WTC11 (cell line): Measurements from ENCODE around the gene COMMD9. TPM values are rescaled to one million over a fixed set of nuclear protein-coding genes. Genes with fewer than 3 reads are reported as not detected.

Experiments
- ATAC-seq: fragments of 200-7000 bp; cut with Tn5 transposase; 2 replicates; pipeline ENCODE4 v1.10.0; 2021; ENCODE audit warnings: mild to moderate bottlenecking, moderate library complexity
- CTCF ChIA-PET: fragments of 300-600 bp; sonication (Branson Sonifier 250); formaldehyde crosslinking; loops from one replicate; lab custom pipeline; 2021; ENCODE audit warnings: antibody characterized with exemption; lab: Charles Lee
- POLR2A ChIA-PET: fragments of 350-600 bp; sonication (Branson Sonifier 250); formaldehyde crosslinking; loops from one replicate; lab custom pipeline; 2021; ENCODE audit warnings: antibody characterized with exemption; lab: Charles Lee
- DNase-seq: peaks from one replicate; pipeline ENCODE4 v3.0.0; 2021; ENCODE audit warnings: low spot score
- H3K27ac Mint-ChIP-seq: 2 replicates; pipeline ENCODE4 v1.8.0; 2021; ENCODE audit warnings: mixed read lengths
- H3K27me3 Mint-ChIP-seq: 2 replicates; pipeline ENCODE4 v1.8.0; 2021; ENCODE audit warnings: low read depth, mild to moderate bottlenecking, moderate library complexity, mixed read lengths
- H3K36me3 Mint-ChIP-seq: 2 replicates; pipeline ENCODE4 v1.8.0; 2021; ENCODE audit warnings: mixed read lengths
- H3K4me1 Mint-ChIP-seq: 2 replicates; pipeline ENCODE4 v1.8.0; 2022; ENCODE audit warnings: mixed read lengths
- H3K4me3 Mint-ChIP-seq: 2 replicates; pipeline ENCODE4 v1.8.0; 2021; ENCODE audit warnings: mild to moderate bottlenecking, moderate library complexity, mixed read lengths
- H3K9me3 Mint-ChIP-seq: 2 replicates; pipeline ENCODE4 v1.8.0; 2021; ENCODE audit warnings: mixed read lengths
- ATF3 ChIP-seq: sonication (generic); formaldehyde crosslinking; conservative IDR thresholded peaks from 2 replicates; pipeline ENCODE4 v1.8.1; 2022; ENCODE audit warnings: mild to moderate bottlenecking, missing genetic modification reagents
- CREB1 ChIP-seq: sonication (generic); formaldehyde crosslinking; IDR thresholded peaks from 2 replicates; pipeline ENCODE4 v1.8.0; 2023; ENCODE audit warnings: mild to moderate bottlenecking, missing genetic modification reagents
- E2F4 ChIP-seq: sonication (generic); formaldehyde crosslinking; IDR thresholded peaks from 2 replicates; pipeline ENCODE4 v1.8.1; 2022; ENCODE audit warnings: low read depth, mild to moderate bottlenecking, moderate library complexity, missing genetic modification reagents, borderline replicate concordance
- ETV6 ChIP-seq: sonication (generic); formaldehyde crosslinking; IDR thresholded peaks from 2 replicates; pipeline ENCODE4 v1.8.1; 2022; ENCODE audit warnings: mild to moderate bottlenecking, missing genetic modification reagents
- FOXJ3 ChIP-seq: sonication (generic); formaldehyde crosslinking; IDR thresholded peaks from 2 replicates; pipeline ENCODE4 v1.9.0; 2021; ENCODE audit warnings: missing genetic modification reagents, mild to moderate bottlenecking, borderline replicate concordance
- JAZF1 ChIP-seq: fragments of 250-450 bp; sonication (Bioruptor Pico); IDR thresholded peaks from 2 replicates; pipeline ENCODE4 v1.9.0; 2021; ENCODE audit warnings: moderate library complexity, mild to moderate bottlenecking, inconsistent platforms
- JUN ChIP-seq: sonication (generic); formaldehyde crosslinking; IDR thresholded peaks from 2 replicates; pipeline ENCODE4 v1.8.0; 2023; ENCODE audit warnings: mild to moderate bottlenecking, missing genetic modification reagents
- NFYB ChIP-seq: sonication (generic); formaldehyde crosslinking; conservative IDR thresholded peaks from 2 replicates; pipeline ENCODE4 v1.8.0; 2022; ENCODE audit warnings: low read depth, missing genetic modification reagents
- NR1H2 ChIP-seq: sonication (generic); formaldehyde crosslinking; IDR thresholded peaks from 2 replicates; pipeline ENCODE4 v1.9.0; 2021; ENCODE audit warnings: mild to moderate bottlenecking, moderate library complexity, missing genetic modification reagents
- OVOL2 ChIP-seq: fragments of 250-450 bp; sonication (Bioruptor Pico); IDR thresholded peaks from 2 replicates; pipeline ENCODE4 v1.9.0; 2021; ENCODE audit warnings: mild to moderate bottlenecking, borderline replicate concordance
- TCF7 ChIP-seq: sonication (generic); formaldehyde crosslinking; IDR thresholded peaks from 2 replicates; pipeline ENCODE4 v1.8.0; 2022; ENCODE audit warnings: mild to moderate bottlenecking, low read depth, missing genetic modification reagents, moderate library complexity
- USF1 ChIP-seq: sonication (generic); formaldehyde crosslinking; IDR thresholded peaks from 2 replicates; pipeline ENCODE4 v1.8.0; 2022; ENCODE audit warnings: mild to moderate bottlenecking, missing genetic modification reagents
- ZNF219 ChIP-seq: sonication (generic); formaldehyde crosslinking; IDR thresholded peaks from 2 replicates; pipeline ENCODE4 v1.8.0; 2023; ENCODE audit warnings: missing genetic modification reagents, mild to moderate bottlenecking, borderline replicate concordance
- ZNF416 ChIP-seq: fragments of 250-450 bp; sonication (Bioruptor Pico); IDR thresholded peaks from 2 replicates; pipeline ENCODE4 v1.9.0; 2021; ENCODE audit warnings: mild to moderate bottlenecking, inconsistent platforms
- ZNF425 ChIP-seq: fragments of 250-450 bp; sonication (Bioruptor Pico); conservative IDR thresholded peaks from 2 replicates; pipeline ENCODE4 v1.9.0; 2021; ENCODE audit warnings: mild to moderate bottlenecking
- ZNF512 ChIP-seq: sonication (generic); formaldehyde crosslinking; IDR thresholded peaks from 2 replicates; pipeline ENCODE4 v1.8.1; 2022; ENCODE audit warnings: missing genetic modification reagents, borderline replicate concordance
- total RNA-seq: library from RNA; stranded (reverse); gene quantifications from 3 replicates; pipeline ENCODE4 v1.2.3, GENCODE V29; 2021

The COMMD9 gene
- total RNA-seq, 1 experiment from 2014 or later = 33.3 TPM

- ATAC-seq (no peak), DNase-seq (no peak)
- Mint-ChIP-seq H3K9me3 (peaks cover 10% of the 10 kb centered on the region; the same call in 1 of the 2 replicates), H3K4me3 (no peak overlapping the region), H3K36me3 (no peaks in the 10 kb centered on the region), H3K4me1 (peaks cover 28% of the 10 kb centered on the region), H3K27ac (no peak overlapping the region), H3K27me3 (peaks cover 8% of the 10 kb centered on the region)
- TF ChIP-seq CREB1 (CRISPR knock-in tag) = no peak
- POLR2A ChIA-PET = no interaction called here
- CTCF ChIA-PET = interaction anchor here (1.6 kb wide), 1 partner anchor 165 kb away, joined by 3 read pairs; no protein-coding TSS in a partner anchor
Observed at GRCh38 chr11:36313750-36314433, 24.7 kb upstream of the COMMD9 start.

GRCh38 chr11:36312611-36313472 is 23.6 kb upstream of the COMMD9 start:
- no peaks in the 10 kb centered on the region for H3K36me3 Mint-ChIP-seq
- peaks cover 15% of the 10 kb centered on the region for H3K27me3 Mint-ChIP-seq

More at GRCh38 chr11:36312611-36313472, 23.6 kb upstream of the COMMD9 start:
- Mint-ChIP-seq H3K4me3 (no peak overlapping the region), H3K27ac (no peak overlapping the region)
- DNase-seq (no peak), ATAC-seq (no peak)
- POLR2A ChIA-PET = no interaction called here
- TF ChIP-seq ZNF416 (CRISPR knock-in tag) (no peak), ZNF425 (CRISPR knock-in tag) (no peak), FOXJ3 (CRISPR knock-in tag) (no peak), NFYB (CRISPR knock-in tag) (no peak), ZNF512 (CRISPR knock-in tag) (no peak), USF1 (CRISPR knock-in tag) (no peak), E2F4 (CRISPR knock-in tag) (no peak), OVOL2 (CRISPR knock-in tag) (no peak), JUN (no peak), ZNF219 (CRISPR knock-in tag) (no peak), JAZF1 (CRISPR knock-in tag) (no peak), ETV6 (no peak), CREB1 (CRISPR knock-in tag) (no peak), NR1H2 (CRISPR knock-in tag) (no peak), TCF7 (CRISPR knock-in tag) (no peak), ATF3 (CRISPR knock-in tag) (no peak)
- TF ChIP-seq, all 79 proteins: peak for 0
- Mint-ChIP-seq H3K9me3 (peaks cover 10% of the 10 kb centered on the region; the same call in 1 of the 2 replicates), H3K4me1 (peaks cover 20% of the 10 kb centered on the region)
- CTCF ChIA-PET = interaction anchor here (1.6 kb wide), 1 partner anchor 166 kb away, joined by 3 read pairs; no protein-coding TSS in a partner anchor
